Measurements from ENCODE around the gene PPP1R27. TPM values are rescaled to one million over a fixed set of nuclear protein-coding genes. Genes with fewer than 3 reads are reported as not detected.
A peak's percentile ranks its signal among the peaks of the same experiment; 100 is the strongest.

The PPP1R27 gene
- total and polyA plus RNA-seq, 9 of the 15 experiments (the other 6 are each of a cell fraction or from before 2014, with no cell fraction given): 0.29 to 6.9 (median 1.5) TPM; not detected in 2

- Histone ChIP-seq H3K36me3 (ENCODE audit: control insufficient read depth, insufficient read depth, low read length) (no peaks in the 10 kb centered on the region), H2AFZ (ENCODE audit: low read depth, low read length) (peak overlapping the region; percentile 90), H3K27ac (ENCODE audit: extremely low read depth, low read depth, low read length) (peak overlapping the region; percentile 84), H3K4me3 (no peak overlapping the region), H4K20me1 (replicated peaks; ENCODE audit: control insufficient read depth, insufficient read depth, low read length) (no peaks in the 10 kb centered on the region), H3K9me3 (replicated peaks; ENCODE audit: control insufficient read depth, insufficient read depth, low read depth, low read length) (no peaks in the 10 kb centered on the region), H3K27me3 (ENCODE audit: control insufficient read depth in 2 of 2, insufficient read depth in 2 of 2, low read length in 2 of 2) (no peaks in the 10 kb centered on the region), H3K4me1 (replicated peaks in 1 of 2; ENCODE audit: control insufficient read depth in 2 of 2, insufficient read depth in 2 of 2, low read length in 2 of 2) (peaks cover 21 to 73% of the 10 kb centered on the region in 2 experiments), H3K9ac (ENCODE audit: insufficient read depth in 1 of 2, low read depth in 2 of 2, low read length in 2 of 2) (peak overlapping the region; percentile 69 to 93; a peak in 3 of 4 replicates), H3K79me2 (ENCODE audit: control insufficient read depth, insufficient read depth, low read length) (no peaks in the 10 kb centered on the region), H3K9me1 (ENCODE audit: control insufficient read depth, insufficient read depth, low read length) (no peaks in the 10 kb centered on the region), H3K4me2 (ENCODE audit: insufficient read depth, low read length) (peak overlapping the region; percentile 67; the same call in 1 of the 2 replicates)
- ChIA-PET CTCF (ENCODE audit: low intra/inter-chr PET ratio) (no interaction called here), POLR2A (interaction anchor here (0.6 to 1.2 kb wide), 6 partner anchors 12 to 1072 kb away, joined by 3 to 4 read pairs (median 3); partner anchors contain the start of gene MCRIP1)
- FAIRE-seq (no peak), DNase-seq (ENCODE audit: extremely low read depth in 1 of 4, low spot score in 3 of 4) (no peak), ATAC-seq (no peak)
- intact Hi-C loops (cut with micrococcal nuclease) (loop anchor here (5.0 kb wide), 1 partner anchor 41 kb away; the partner anchor contains the start of gene P4HB), in situ Hi-C loops (cut with MboI) (no loop called here)
- 56% methylated on average over 8 of the region's 8 CpGs for WGBS (ENCODE audit: insufficient coverage, low coverage, missing lambda C conversion rate)
- BruUV-seq (replicated peaks): no TSS peak
- 0 out of 2 replicates have a peak, but pooled peaks have one; percentile 3 for TF ChIP-seq ATF1 (CRISPR knock-in tag; IDR thresholded peaks at IDR 0.05)
- no peak for TF ChIP-seq ATF1 (tag; IDR thresholded peaks at IDR 0.05)
- 0 out of 2 replicates have a peak, but pooled peaks have one; percentile 4 for TF ChIP-seq POLR2G (IDR thresholded peaks at IDR 0.05; ENCODE audit: low read depth, low read length)
- TF ChIP-seq NFIC (IDR thresholded peaks at IDR 0.05): peak; percentile 66
- no peak for TF ChIP-seq MECOM (CRISPR knock-in tag; IDR thresholded peaks at IDR 0.05)
These were observed 13.7 kb downstream of the PPP1R27 start for GRCh38 chr17:81821147-81821546.

- H3K79me2 ChIP-seq (ENCODE audit: control insufficient read depth, insufficient read depth, low read length): no peaks in the 10 kb centered on the region
- H4K20me1 ChIP-seq (replicated peaks; ENCODE audit: control insufficient read depth, insufficient read depth, low read length): no peaks in the 10 kb centered on the region
- H3K9me1 ChIP-seq (ENCODE audit: control insufficient read depth, insufficient read depth, low read length): no peaks in the 10 kb centered on the region
- in situ Hi-C loops (cut with MboI): no loop called here
- no peak overlapping the region for H3K4me3 ChIP-seq
- TF ChIP-seq PCBP1 (IDR thresholded peaks at IDR 0.05; ENCODE audit: low read depth, low read length, poor library complexity, severe bottlenecking) (peak; percentile 83), GABPB1 (CRISPR knock-in tag; IDR thresholded peaks at IDR 0.05) (no peak)
- ATAC-seq (no peak), DNase-seq (ENCODE audit: extremely low read depth in 1 of 4, low spot score in 3 of 4) (no peak), FAIRE-seq (no peak)
- peaks cover 21 to 67% of the 10 kb centered on the region in 2 experiments for H3K4me1 ChIP-seq (replicated peaks in 1 of 2; ENCODE audit: control insufficient read depth in 2 of 2, insufficient read depth in 2 of 2, low read length in 2 of 2)
- ChIA-PET POLR2A (no interaction called here), CTCF (ENCODE audit: low intra/inter-chr PET ratio) (no interaction called here)
- no peak overlapping the region for H3K4me2 ChIP-seq (ENCODE audit: insufficient read depth, low read length)
- H2AFZ ChIP-seq (ENCODE audit: low read depth, low read length): no peak overlapping the region
- no peaks in the 10 kb centered on the region for H3K9me3 ChIP-seq (replicated peaks; ENCODE audit: control insufficient read depth, insufficient read depth, low read depth, low read length)
- 61% methylated on average over 4 of the region's 13 CpGs for WGBS (ENCODE audit: insufficient coverage, low coverage, missing lambda C conversion rate)
- no peak overlapping the region for H3K9ac ChIP-seq (ENCODE audit: insufficient read depth in 1 of 2, low read depth in 2 of 2, low read length in 2 of 2)
- H3K27ac ChIP-seq (ENCODE audit: extremely low read depth, low read depth, low read length): no peak overlapping the region
- H3K27me3 ChIP-seq (ENCODE audit: control insufficient read depth in 2 of 2, insufficient read depth in 2 of 2, low read length in 2 of 2): no peaks in the 10 kb centered on the region
- intact Hi-C loops (cut with micrococcal nuclease): loop anchor here (5.0 kb wide), 1 partner anchor 43 kb away; the partner anchor contains the start of gene P4HB
- H3K36me3 ChIP-seq (ENCODE audit: control insufficient read depth, insufficient read depth, low read length): no peaks in the 10 kb centered on the region
- BruUV-seq (replicated peaks): no TSS peak
These were observed 15.1 kb downstream of the PPP1R27 start for GRCh38 chr17:81819708-81820107.
